ENCODE data around the gene SCP2.

Gene SCP2

GRCh38 chr1:53069663-53070327 is 142.7 kb downstream of the SCP2 start:
- no peak for DNase-seq

GRCh38 chr1:53070621-53071020 is 143.5 kb downstream of the SCP2 start:
- no peak for DNase-seq

GRCh38 chr1:53071167-53071865 is 144.2 kb downstream of the SCP2 start:
- DNase-seq, result no peak

GRCh38 chr1:53071915-53072314 is 144.8 kb downstream of the SCP2 start:
- no peak for DNase-seq

GRCh38 chr1:53073287-53073686 is 146.2 kb downstream of the SCP2 start:
- DNase-seq, result no peak

- no peak for DNase-seq
Observed at GRCh38 chr1:53073868-53074311, 146.8 kb downstream of the SCP2 start.

GRCh38 chr1:53074313-53075154 is 147.5 kb downstream of the SCP2 start:
- no peak for DNase-seq

GRCh38 chr1:53075206-53075605 is 148.1 kb downstream of the SCP2 start:
- no peak for DNase-seq

- DNase-seq, result no peak
Observed at GRCh38 chr1:53075761-53076163, 148.7 kb downstream of the SCP2 start.

- no peak for DNase-seq
Observed at GRCh38 chr1:53076165-53076564, 149.1 kb downstream of the SCP2 start.

GRCh38 chr1:53076721-53077598 is 149.9 kb downstream of the SCP2 start:
- no peak for DNase-seq

GRCh38 chr1:53077599-53077965 is 150.5 kb downstream of the SCP2 start:
- no peak for DNase-seq

GRCh38 chr1:53078333-53079101 is 151.4 kb downstream of the SCP2 start:
- DNase-seq, result no peak

- DNase-seq, result no peak
Observed at GRCh38 chr1:53079251-53079650, 152.2 kb downstream of the SCP2 start.

GRCh38 chr1:53080041-53080440 is 153.0 kb downstream of the SCP2 start:
- DNase-seq, result no peak

GRCh38 chr1:53080769-53081168 is 153.7 kb downstream of the SCP2 start:
- no peak for DNase-seq

GRCh38 chr1:53081384-53082066 is 154.4 kb downstream of the SCP2 start:
- no peak for DNase-seq

GRCh38 chr1:53082826-53083455 is 155.9 kb downstream of the SCP2 start:
- DNase-seq, result no peak

GRCh38 chr1:53083636-53084588 is 156.8 kb downstream of the SCP2 start:
- no peak for DNase-seq

GRCh38 chr1:53084589-53084971 is 157.5 kb downstream of the SCP2 start:
- no peak for DNase-seq

All from activated CD4-positive, alpha-beta T cell treated with anti-CD3 and anti-CD28 coated beads, Interleukin-2, Interleukin-6, amounts not matched to agents 100 ng/mL and 50 ng/mL, durations not matched to agents 16 hours and 8 hours (primary cell).